Upper lobe of left lung (tissue), 6 donors: ENCODE measurements around the gene HHIP. TPM values are rescaled to one million over a fixed set of nuclear protein-coding genes. Genes with fewer than 3 reads are reported as not detected.
A peak's percentile ranks its signal among the peaks of the same experiment; 100 is the strongest.
"Not testable (repeated sequence)": the region's sequence is repeated elsewhere in the genome, so short reads cannot be mapped to it uniquely, and the experiment has no call there.

ENCODE experiments used
- ATAC-seq, 2 donors: fragments of 200-7000 bp; cut with Tn5 transposase; one replicate each; pipeline ENCODE4 v1.9.1; 2022; ENCODE audit warnings: mild to moderate bottlenecking in 2 of 2, moderate library complexity in 2 of 2; ENCODE audit not compliant: low FRiP score in 2 of 2
- DNase-seq, 2 donors: peaks; one replicate each; pipeline ENCODE4 v3.0.0-alpha.2; 2019 to 2020
- H3K27ac ChIP-seq, 4 donors: fragments of 200-600 bp; sonication (generic); one replicate each; pipeline ENCODE4 v1.5.1; 2016 to 2019
- H3K27me3 ChIP-seq, 4 donors: fragments of 200-600 bp; sonication (generic); one replicate each; pipeline ENCODE4 v1.5.1; 2017 to 2019
- H3K36me3 ChIP-seq, 4 donors: fragments of 200-600 bp; sonication (generic); one replicate each; pipeline ENCODE4 v1.5.1; 2016 to 2019
- H3K4me1 ChIP-seq, 4 donors: fragments of 200-600 bp; sonication (generic); one replicate each; pipeline ENCODE4 v1.5.1; 2018 to 2019
- H3K4me3 ChIP-seq, 4 donors: fragments of 200-600 bp; sonication (generic); one replicate each; pipeline ENCODE4 v1.5.1; 2017 to 2019; ENCODE audit warnings: mild to moderate bottlenecking in 2 of 4, moderate library complexity in 1 of 4
- H3K9me3 ChIP-seq, 4 donors: fragments of 200-600 bp; sonication (generic); one replicate each; pipeline ENCODE4 v1.5.1; 2018 to 2019
- CTCF ChIP-seq, 6 experiments: fragments of 450-650 bp in 4 of 6; fragments of 200-600 bp in 2 of 6; sonication (generic) in 2 of 6; IDR thresholded peaks; one replicate each; pipeline ENCODE4 v1.5.1; 2016 to 2019; ENCODE audit warnings: antibody characterized with exemption in 6 of 6
- EP300 ChIP-seq, 4 donors: sonication (generic); formaldehyde crosslinking; IDR thresholded peaks; one replicate each; pipeline ENCODE4 v1.5.1; 2017; ENCODE audit warnings: antibody characterized with exemption in 4 of 4, control low read depth in 2 of 4
- POLR2A ChIP-seq, 4 donors: fragments of 450-650 bp; IDR thresholded peaks; one replicate each; pipeline ENCODE4 v1.5.1; 2016 to 2017; ENCODE audit warnings: antibody characterized with exemption in 4 of 4, mild to moderate bottlenecking in 2 of 4
- POLR2AphosphoS5 ChIP-seq, 2 donors: sonication (generic); formaldehyde crosslinking; IDR thresholded peaks; one replicate each; pipeline ENCODE4 v1.5.1; 2017; ENCODE audit warnings: antibody characterized with exemption in 2 of 2
- WGBS, 2 donors: methylation state at CpG; one replicate each; pipeline ENCODE4 v1.1.5; 2017 to 2018; 5-methylcytosine and 5-hydroxymethylcytosine counted together
- small RNA-seq, 4 donors: library from RNA; depleted of rRNA; stranded (forward); fragments of <200 nt; gene quantifications; one replicate each; pipeline ENCODE3, GENCODE V24; 2016
- total RNA-seq, 6 donors: library from RNA; depleted of rRNA in 4 of 6; stranded (reverse); fragments of >200 nt in 4 of 6; gene quantifications; one replicate each; pipeline versions ENCODE4 v1.1.0 to v1.2.1, GENCODE V29; 2016 to 2021
- donor health status: DM: no; HTN: no; CAD: no; lungs with moderate emphysema.
- donor health status: DM: no; HTN: yes; CAD: no; lungs with severe emphysema.

HHIP gene
- total RNA-seq, 6 donors from 2014 or later: 19.3 to 144 (median 35.8) TPM

DNA sequence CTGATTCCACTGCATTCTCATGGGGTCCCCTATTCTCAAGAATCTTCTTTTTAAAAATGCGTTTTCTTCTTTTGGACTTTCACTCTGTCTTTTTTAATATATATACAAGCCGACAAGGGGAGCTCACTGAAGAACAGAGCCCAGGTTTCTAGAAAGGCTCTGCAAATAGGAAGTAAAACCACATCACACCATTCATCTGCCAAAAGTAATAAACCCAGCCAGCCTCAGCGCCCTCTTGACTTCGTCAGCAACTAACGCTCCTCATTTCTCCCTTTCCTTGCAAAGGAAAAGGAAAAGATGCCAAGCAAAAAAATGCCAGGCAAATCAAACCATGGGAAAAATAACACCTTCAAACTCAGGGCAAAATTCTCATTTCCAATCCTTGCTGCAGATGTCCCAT, 136.4 kb downstream of the HHIP start:
- Histone ChIP-seq H3K9me3 (no peaks in the 10 kb centered on the region), H3K27ac (no peak overlapping the region), H3K27me3 (no peaks in the 10 kb centered on the region), H3K4me3 (no peak overlapping the region), H3K4me1 (no peaks in the 10 kb centered on the region), H3K36me3 (no peaks in the 10 kb centered on the region)
- TF ChIP-seq POLR2AphosphoS5 (IDR thresholded peaks at IDR 0.05) (no peak), CTCF (IDR thresholded peaks at IDR 0.05) (no peak), POLR2A (IDR thresholded peaks at IDR 0.05) (no peak), EP300 (IDR thresholded peaks at IDR 0.05) (no peak)
- no peak for ATAC-seq
- 47 to 51% methylated on average over 5 of the region's 5 CpGs for WGBS, 2 donors
- DNase-seq: no peak

- no peak for ATAC-seq
- 77 to 81% methylated on average over 3 of the region's 3 CpGs for WGBS, 2 donors
- no peak for TF ChIP-seq EP300 (IDR thresholded peaks at IDR 0.05)
- no peak for TF ChIP-seq CTCF (IDR thresholded peaks at IDR 0.05)
- TF ChIP-seq POLR2AphosphoS5 (IDR thresholded peaks at IDR 0.05): no peak
- no peak for TF ChIP-seq POLR2A (IDR thresholded peaks at IDR 0.05)
- H3K4me3 ChIP-seq: no peak overlapping the region
- no peaks in the 10 kb centered on the region for H3K27me3 ChIP-seq
- H3K36me3 ChIP-seq: no peaks in the 10 kb centered on the region
- DNase-seq: no peak
- no peaks in the 10 kb centered on the region for H3K9me3 ChIP-seq
- H3K4me1 ChIP-seq: no peaks in the 10 kb centered on the region
- H3K27ac ChIP-seq: no peak overlapping the region
Observed at GRCh38 chr4:144785961-144786360, 140.0 kb downstream of the HHIP start.

DNA sequence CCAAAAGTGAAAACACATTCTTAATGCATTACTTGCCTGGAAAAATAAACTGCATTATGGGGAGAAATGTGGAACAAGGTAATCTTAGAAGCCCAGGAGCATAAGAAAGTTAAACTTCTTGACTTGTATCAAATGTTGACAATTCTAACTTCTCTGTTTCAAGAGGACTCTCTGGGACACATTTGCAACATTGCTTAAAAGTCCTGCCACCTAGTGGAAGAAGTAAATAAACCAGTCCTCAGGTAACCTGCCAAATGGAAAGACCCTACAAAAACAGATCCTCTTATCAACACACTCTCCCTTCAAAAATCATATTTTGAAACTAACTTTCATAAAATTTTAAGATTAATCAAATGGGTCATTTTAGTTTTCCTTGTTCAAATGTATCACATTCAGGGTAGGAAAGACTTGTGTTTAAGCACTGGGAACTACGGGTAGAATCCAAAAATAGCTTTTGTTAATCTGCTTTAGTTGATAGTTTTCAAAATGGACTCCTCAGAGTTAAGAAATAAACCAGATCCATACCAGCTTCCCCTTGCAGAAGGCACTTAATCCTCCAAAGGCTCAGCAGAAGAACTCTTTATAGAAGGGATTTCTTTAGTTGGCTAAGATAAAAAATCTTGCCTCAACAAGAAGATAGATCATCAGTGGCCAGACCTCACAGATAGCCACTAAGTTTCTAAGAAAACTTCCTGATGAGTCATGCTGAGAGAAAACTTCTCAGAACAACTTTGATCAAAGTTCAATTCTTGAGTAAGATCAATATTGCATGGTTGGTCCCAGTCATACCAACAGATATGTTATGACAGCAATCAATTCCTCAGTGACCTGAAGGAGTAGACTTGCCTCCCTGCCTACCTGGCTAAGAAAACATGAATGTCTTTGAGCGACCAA, 141.7 kb downstream of the HHIP start:
- Histone ChIP-seq H3K4me3 (no peak overlapping the region), H3K9me3 (no peaks in the 10 kb centered on the region), H3K36me3 (no peaks in the 10 kb centered on the region), H3K4me1 (no peaks in the 10 kb centered on the region), H3K27ac (no peak overlapping the region), H3K27me3 (no peaks in the 10 kb centered on the region)
- ATAC-seq (no peak), DNase-seq (no peak)
- TF ChIP-seq POLR2A (IDR thresholded peaks at IDR 0.05) (no peak), CTCF (IDR thresholded peaks at IDR 0.05) (peak in 5 of 6 experiments; percentile 12 to 51 (median 30))
- WGBS, 2 donors: 80 to 85% methylated on average over 2 of the region's 2 CpGs

- DNase-seq: no peak
- H3K9me3 ChIP-seq: no peaks in the 10 kb centered on the region
- H3K27ac ChIP-seq: no peak overlapping the region
- H3K4me1 ChIP-seq: no peaks in the 10 kb centered on the region
- no peaks in the 10 kb centered on the region for H3K27me3 ChIP-seq
- 46 to 47% methylated on average over 1 of the region's 1 CpG for WGBS, 2 donors
- no peaks in the 10 kb centered on the region for H3K36me3 ChIP-seq
- no peak overlapping the region for H3K4me3 ChIP-seq
- TF ChIP-seq POLR2A (IDR thresholded peaks at IDR 0.05) (no peak), POLR2AphosphoS5 (IDR thresholded peaks at IDR 0.05) (no peak), EP300 (IDR thresholded peaks at IDR 0.05) (no peak), CTCF (IDR thresholded peaks at IDR 0.05) (no peak)
- ATAC-seq: no peak
Observed at GRCh38 chr4:144788469-144788868, 142.5 kb downstream of the HHIP start.

- not testable (repeated sequence) for H3K4me1 ChIP-seq, DNase-seq, H3K27me3 ChIP-seq, H3K27ac ChIP-seq, H3K36me3 ChIP-seq, ATAC-seq, H3K4me3 ChIP-seq, H3K9me3 ChIP-seq
- 77 to 79% methylated on average over 6 to 8 of the region's 8 CpGs for WGBS, 2 donors
Observed at GRCh38 chr4:144791933-144792332, 146.0 kb downstream of the HHIP start.

Small RNAs within 50 kb of the gene (small RNA-seq; reads per million reads assigned to genes)
- 0 reads per million in 4 donors for gene RF02271
